GM18511 (cell line): ENCODE measurements around the gene CENPP.

Source experiments
- ATAC-seq: cut with Tn5 transposase; IDR thresholded peaks from one replicate; pipeline ENCODE4 v1.9.1; 2021; ENCODE audit warnings: mild to moderate bottlenecking, moderate library complexity; ENCODE audit not compliant: unreplicated experiment

CENPP gene

DNA sequence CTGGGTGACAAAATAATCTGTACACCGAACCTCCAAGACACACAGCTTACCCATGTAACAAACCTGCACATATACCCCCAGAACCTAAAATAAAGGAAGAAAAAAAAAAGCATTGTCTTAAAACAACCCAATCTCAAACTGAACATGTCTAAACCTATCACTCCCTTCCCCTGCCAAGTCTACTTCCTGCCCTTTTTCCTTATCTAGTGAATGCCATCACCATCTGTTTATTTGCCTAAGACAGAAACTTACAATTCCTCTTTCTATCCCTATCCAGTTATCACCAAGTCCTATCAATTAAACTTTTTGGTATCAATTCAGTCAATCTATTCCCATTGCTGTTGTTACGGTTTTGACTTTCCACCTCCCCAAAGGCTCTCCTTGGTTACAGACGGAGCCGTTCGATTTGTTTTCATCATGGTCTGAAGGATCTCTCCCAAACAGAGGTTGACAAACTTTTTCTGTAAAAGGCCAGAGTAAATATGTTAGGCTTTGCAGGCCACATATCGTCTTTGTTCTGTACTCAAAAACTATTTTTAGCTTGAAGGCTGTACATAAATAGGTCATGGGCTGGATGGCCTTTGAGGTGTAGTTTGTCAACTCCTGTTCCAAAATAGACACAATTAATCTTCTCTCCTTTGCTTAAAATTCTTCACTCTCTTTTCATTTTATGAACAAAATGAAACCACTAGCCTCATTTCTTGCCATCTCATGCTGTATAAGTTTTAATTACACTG, 12.7 kb upstream of the CENPP start:
- ATAC-seq = no peak

DNA sequence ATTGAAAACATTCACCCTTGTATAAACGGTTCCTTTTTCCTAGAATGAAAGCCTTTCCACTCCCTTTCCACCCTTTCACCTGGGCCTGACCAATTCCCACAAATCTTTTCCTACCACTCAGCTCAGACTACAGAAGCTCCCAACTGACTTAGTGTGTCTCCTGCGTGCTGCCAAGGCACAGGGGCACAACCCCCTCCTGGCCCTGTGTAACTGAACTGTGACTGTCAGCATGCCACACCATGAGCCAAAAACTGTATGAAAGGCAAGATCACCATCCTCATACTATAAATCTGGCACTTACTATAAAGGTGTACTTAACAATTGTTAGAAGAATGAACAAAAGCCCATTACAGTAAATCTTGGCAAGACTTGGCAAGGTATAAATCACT, 12.1 kb upstream of the CENPP start:
- ATAC-seq = no peak

DNA sequence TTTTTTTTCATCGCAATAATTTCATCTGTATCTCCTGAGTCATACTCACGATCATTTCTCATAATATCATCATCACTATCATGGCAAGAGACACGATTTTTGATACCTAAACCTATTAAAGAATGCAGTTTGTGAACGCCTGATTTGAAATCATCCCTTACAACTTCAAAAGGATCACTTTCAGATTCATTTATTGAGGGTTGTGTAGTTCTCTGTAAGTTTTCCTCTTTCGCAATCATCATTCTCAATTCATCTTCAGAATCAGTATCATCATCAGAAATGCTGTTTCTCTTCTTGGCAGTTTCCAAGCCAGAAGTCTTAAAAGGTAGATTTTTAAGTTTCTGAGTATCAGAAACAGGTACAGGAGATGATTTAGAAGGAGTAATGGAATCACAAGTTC, 10.3 kb upstream of the CENPP start:
- ATAC-seq = no peak

DNA sequence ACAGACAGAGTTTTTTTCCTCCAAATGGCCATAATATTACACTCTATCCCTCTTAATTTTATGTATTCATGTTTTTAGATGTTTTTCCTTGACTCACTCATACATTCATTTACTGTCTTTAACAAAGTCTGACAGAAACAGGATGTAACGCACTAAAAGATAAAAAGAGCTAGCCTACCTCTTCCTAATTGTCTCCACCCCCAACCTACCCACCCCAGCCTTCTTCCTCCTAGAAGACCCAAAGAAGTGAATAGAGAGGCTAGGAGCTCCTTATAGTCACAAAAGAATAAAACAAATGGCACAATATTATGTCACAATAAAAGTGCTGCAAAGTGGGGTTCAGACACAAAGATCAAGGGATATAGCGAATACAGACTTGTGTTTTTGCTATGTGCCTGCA, 1.3 kb upstream of the CENPP start:
- ATAC-seq = no peak

DNA sequence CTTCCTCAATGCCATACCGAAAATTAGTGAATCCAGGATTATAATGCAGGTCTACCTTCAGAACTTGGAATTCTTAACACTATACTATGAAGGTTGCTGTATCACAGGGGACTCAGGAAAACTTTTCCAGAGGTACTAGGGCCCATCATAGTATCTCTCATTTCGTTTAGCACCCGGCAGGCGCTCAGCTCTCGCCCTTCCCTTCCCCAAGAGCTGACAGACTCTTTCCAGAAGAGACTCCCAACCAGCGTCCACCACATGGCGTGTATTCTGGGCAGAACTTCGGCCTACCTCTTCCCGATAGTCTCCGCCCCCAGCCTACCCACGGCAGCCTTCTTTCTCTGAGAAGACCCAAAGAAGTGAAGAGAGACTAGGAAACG, 874 bp upstream of the CENPP start:
- ATAC-seq = peak; percentile 21

DNA sequence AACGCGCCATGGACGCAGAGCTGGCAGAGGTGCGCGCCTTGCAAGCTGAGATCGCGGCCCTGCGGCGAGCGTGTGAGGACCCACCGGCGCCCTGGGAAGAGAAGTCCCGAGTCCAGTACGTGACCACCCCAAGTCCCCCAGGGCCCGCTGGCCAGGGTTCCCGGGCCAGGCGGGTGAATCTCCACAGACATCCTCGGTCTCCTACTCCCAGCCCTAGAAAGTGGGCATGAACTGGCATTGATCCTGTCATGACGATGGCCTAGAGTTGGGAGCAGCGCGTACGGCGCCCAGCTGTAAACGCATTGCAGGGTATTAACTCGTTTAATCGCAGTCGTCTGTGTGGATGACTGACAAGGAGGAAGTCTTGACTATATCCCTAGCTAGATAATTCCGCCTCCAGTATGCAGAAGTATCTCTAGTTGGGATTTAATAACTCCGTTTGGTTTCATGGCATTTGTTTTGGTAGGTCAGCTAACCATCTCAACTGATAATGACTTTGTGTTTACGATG, 293 bp downstream of the CENPP start:
- peak; percentile 8 for ATAC-seq

- ATAC-seq = no peak
Measured at GRCh38 chr9:92327283-92327850, 1.6 kb downstream of the CENPP start.

- no peak for ATAC-seq
Measured at GRCh38 chr9:92328225-92328624, 2.5 kb downstream of the CENPP start.

DNA sequence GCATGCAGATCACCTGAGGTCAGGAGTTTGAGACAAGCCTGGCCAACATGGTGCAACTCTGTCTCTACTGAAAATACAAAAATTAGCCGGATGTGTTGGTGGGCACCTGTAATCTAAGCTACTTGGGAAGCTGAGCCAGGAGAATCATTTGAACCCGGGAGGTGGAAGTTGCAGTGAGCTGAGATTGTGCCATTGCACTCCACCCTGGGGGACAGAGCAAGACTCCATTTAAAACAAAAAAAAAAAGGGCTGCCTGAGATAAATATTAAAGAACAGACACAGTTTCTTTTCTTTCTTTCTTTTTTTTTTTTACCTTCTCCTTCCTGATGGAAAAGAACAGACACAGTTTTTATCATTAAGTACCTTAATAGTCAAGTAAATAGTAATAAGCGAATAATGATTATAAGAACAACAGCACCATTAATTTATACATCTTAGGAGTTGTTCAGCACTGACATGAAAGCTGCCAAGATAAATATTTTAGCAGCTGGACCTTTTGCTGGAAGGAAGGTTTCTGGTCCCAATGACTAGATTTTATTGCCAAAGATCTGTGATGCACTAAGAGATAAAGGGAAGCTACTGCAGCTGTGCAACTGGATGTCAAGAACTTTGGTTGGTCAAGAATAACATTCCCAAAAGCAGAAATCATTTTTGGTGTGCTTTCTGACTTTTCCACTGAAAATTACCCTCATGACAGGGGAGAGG, 7.0 kb downstream of the CENPP start:
- no peak for ATAC-seq

GRCh38 chr9:92333282-92333634, 7.5 kb downstream of the CENPP start:
- no peak for ATAC-seq

GRCh38 chr9:92341578-92341977, 15.8 kb downstream of the CENPP start:
- ATAC-seq = no peak

DNA sequence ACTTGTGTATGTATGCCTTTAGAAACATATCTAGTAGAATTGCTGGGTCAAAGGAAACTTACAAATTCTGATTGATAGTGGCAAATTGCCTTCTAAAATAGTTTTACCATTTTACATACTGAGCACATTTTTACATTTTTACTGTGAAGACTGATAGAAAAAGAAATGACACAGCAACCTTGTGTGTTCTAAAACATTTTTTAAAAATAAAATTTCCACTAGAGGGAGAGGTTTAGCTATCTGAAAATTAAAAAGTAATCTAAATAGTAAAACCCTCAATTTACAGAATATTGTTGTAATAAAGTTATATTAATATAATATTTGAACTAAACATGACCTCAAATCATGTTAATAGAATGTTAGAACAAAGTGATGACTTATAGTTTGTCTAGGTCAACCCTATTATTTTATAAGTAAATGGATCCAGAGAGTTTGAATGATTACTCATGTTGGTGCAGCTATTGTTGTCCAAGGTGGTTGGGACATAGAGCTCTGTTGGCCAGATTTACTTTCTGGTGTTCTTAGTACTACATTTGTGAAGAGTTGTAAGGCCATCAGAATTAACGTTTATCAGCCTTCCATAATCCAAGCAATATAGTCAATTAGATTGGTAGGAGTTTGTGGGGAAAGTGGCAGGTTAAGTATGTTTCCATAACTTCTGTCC, 17.2 kb downstream of the CENPP start:
- ATAC-seq = no peak

GRCh38 chr9:92345582-92345981, 19.8 kb downstream of the CENPP start:
- ATAC-seq = no peak

DNA sequence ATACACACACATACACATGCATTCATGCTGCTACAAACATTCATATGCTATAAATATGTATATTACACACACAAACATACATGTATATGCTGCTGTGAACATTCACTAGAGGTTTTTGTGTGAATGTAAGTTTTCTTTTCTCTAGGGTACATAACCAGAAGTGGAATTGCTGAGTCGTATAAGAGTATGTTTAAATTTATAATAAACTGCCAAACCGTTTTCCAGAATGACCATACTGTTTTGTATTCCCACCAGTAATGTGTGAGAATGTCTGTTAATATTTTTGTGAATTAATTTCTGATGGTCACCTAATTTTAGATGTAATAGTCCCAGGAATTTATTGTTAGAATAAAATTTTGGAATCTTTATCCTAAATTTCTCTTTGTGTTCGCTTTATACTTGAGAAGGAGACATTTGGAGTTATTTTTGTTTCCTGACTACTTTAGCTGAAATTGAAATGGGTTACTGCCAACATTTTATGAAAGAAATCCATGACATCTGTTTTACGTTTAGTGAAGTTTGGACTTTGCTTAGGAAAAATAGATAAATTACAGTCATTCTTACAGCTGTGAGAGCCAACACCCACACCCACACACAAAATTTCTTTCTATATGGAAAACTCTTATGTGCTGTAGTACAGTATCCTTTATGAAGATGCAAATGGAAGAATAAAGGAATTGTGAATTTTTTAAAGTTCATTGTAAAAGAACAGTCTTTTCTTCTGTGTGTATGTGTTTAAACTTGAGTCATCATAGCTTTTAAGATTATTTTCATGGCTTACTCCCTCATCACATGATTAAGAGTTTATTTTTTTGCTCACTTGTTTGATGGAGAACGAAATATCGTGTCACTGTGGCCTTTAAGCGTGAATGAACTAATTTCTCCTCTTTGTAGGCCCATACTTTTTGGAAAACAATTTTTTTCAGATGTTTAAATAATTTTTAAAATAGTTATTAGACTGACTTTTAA, 24.3 kb downstream of the CENPP start:
- no peak for ATAC-seq

DNA sequence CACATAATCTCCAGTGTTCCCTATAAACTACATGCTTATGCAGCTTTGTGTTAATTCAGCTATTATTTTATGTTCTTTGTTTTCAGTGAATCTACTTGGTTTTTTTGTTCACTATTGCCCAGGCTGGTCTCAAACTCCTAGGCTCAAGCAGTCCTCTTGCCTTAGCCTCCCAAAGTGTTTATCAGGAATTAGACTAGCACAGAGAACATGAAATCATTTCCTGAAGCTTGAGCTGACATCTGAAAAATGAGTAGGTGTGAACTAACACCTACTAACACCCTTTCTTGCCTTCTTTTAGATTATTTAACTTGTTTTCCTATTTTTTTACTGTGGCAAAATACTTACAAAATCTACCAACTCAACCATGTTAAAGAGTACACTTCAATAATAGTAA, 25.0 kb downstream of the CENPP start:
- ATAC-seq = no peak

GRCh38 chr9:92353051-92353450, 27.3 kb downstream of the CENPP start:
- ATAC-seq = no peak

GRCh38 chr9:92359394-92359995, 33.7 kb downstream of the CENPP start:
- ATAC-seq = no peak

DNA sequence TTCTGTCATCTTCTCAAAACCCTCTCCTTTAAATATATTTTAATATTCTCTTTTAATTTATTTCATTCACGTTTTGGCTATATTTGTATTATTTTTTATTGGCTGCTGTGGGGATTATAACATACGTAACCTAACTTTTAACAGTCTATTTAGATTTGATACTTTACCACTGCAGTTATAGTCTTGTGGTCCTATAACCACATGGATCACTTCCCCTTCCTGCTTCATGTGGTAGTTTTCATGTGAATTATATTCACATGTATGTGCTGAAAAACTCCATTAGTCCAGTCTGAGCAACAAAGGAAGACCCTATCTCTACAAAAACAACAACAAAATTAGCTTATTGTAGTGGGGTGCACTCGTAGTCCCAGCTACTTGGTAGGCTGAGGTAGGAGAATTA, 34.3 kb downstream of the CENPP start:
- ATAC-seq = peak; percentile 44

GRCh38 chr9:92369075-92369474, 43.3 kb downstream of the CENPP start:
- ATAC-seq = no peak

DNA sequence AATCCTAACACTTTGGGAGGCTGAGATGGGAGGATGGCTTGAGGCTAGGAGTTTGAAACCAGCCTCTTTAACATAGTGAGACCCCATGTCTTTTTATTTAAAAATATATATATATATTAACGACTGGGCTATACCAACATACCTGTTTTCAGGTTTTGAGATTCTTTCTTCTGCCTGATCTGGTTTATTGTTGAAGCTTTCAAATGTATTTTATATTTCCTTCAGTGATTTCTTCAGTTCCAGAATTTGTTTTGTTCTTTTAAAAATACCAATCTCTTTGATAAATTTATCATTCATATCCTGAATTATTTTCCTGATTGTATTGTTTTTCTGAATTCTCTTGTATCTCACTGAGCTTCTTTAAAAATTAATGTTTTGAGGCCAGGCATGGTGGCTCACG, 47.4 kb downstream of the CENPP start:
- ATAC-seq = no peak
